ENCODE results near the gene G6PC3.

Gene G6PC3

DNA sequence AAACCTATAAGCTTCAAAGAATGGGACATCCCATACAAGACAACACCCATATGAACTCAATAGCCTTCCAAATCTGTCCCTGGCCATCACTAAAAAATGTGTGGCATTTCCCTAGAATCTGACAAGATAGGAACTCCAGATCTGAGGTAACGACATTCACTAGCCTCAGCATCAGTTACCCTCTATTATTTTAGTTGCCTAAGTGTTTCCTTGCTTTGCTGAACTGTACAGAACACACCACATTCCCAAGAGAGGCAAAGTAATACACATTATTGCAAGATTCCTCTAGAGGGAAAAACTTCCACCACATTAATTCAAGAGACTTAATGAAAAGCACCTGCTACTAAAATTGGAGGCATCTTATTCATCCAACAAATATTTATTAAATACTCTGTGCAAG, 9.1 kb upstream of the G6PC3 start:
- no peak for DNase-seq (ENCODE audit: low spot score)

DNA sequence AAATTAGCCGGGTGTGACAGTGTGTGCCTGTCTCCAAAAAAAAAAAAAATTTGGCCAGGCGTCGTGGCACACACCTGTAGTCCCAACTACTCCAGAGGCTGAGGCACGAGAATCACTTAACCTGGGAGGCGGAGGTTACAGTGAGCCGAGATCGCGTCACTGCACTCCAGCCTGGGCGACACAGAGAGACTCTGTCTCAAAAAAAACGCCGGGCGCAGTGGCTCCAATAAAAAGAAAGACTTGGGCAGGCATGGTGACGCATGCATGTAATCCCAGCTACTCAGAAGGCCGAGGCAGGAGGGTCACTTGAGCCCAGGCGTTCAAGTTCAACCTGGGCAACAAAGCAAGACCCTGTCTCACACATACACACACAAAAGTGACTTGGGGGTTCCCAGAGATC, 7.7 kb upstream of the G6PC3 start:
- no peak for DNase-seq (ENCODE audit: low spot score)

GRCh38 chr17:44063704-44064639, 6.6 kb upstream of the G6PC3 start:
- DNase-seq (ENCODE audit: low spot score) = no peak

- peak; percentile 22 for DNase-seq (ENCODE audit: low spot score)
These were observed 4.8 kb upstream of the G6PC3 start for GRCh38 chr17:44065668-44066203.

DNA sequence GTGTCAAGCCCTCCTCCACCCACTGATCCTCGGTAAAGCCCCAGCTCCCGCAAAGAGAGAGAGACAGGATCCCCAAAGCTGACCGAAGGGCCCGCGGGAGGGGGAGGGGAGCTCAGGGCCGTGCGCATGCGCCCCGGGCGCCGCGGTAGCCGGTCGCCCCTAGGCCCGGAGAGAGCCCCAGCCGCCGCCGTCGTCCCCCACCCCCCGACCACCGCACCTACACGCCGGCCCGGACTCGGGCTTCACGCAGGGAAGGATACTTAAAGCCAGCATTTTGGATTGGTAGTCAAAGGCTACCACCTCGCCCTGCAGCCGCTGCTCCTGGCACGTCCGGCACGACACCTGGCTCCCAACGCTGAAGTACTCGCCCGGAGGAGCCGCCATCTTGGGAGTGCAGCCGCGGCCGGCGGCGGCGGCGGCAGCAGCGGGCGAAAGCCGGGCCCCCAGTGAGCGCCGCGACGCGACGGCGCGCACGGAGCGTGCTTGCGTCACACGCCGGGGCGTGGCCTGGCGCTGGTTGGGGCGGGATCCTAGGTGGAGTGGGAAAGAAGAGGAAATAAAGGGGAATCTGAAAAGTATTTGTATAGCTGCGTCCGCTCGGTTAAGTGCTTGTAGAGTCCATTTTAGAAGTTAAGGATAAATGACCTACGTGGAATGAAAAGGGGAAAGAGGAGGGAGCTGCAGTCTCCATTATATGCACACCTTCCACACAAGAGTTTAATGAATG, 4.2 kb upstream of the G6PC3 start, which contains the start of gene LSM12:
TSS of gene LSM12 (minus strand) at position 468 of the 727 bp plus-strand sequence. CDS start at position 384, 84 bp downstream.
- peak; percentile 94 for DNase-seq (ENCODE audit: low spot score)

GRCh38 chr17:44067545-44067940, 3.0 kb upstream of the G6PC3 start:
- no peak for DNase-seq (ENCODE audit: low spot score)

- DNase-seq (ENCODE audit: low spot score) = peak; percentile 13
These were observed 521 bp upstream of the G6PC3 start for GRCh38 chr17:44069974-44070454.

DNA sequence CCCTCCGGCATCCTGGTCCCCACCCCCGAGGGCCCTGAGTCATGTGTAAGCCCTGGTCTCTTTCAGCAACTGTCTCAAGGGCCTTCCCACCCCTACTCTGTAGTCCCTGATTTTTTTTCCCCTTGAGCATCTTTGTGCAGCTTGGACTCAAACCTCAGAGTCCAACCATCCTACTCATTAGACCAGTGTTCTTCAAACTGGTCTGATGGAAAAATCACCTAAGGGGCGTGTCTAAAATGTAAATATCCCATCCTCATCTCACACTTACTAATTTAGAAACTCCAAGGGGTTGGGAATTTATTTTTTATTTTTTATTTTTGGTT, 624 bp downstream of the G6PC3 start:
- no peak for DNase-seq (ENCODE audit: low spot score)

GRCh38 chr17:44071772-44072171, 1.2 kb downstream of the G6PC3 start:
- peak; percentile 23 for DNase-seq (ENCODE audit: low spot score)

- no peak for DNase-seq (ENCODE audit: low spot score)
These were observed 3.8 kb downstream of the G6PC3 start for GRCh38 chr17:44074231-44074910.

DNA sequence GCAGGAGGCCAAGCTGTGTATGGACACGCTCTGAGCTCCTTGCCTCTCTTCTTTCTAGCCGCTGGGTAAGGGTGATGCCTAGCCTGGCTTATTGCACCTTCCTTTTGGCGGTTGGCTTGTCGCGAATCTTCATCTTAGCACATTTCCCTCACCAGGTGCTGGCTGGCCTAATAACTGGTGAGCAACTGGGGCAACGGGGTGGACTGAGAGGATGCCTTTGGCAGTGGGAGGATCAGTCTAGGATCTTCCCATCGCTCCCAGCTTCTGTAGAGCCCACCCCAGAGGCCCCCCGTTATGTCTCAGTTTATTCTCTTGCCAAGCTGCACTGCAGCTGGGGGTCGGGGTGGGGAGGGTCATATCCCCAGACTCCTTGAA, 4.4 kb downstream of the G6PC3 start:
- no peak for DNase-seq (ENCODE audit: low spot score)

- DNase-seq (ENCODE audit: low spot score) = no peak
These were observed 5.2 kb downstream of the G6PC3 start for GRCh38 chr17:44075598-44076293.

DNA sequence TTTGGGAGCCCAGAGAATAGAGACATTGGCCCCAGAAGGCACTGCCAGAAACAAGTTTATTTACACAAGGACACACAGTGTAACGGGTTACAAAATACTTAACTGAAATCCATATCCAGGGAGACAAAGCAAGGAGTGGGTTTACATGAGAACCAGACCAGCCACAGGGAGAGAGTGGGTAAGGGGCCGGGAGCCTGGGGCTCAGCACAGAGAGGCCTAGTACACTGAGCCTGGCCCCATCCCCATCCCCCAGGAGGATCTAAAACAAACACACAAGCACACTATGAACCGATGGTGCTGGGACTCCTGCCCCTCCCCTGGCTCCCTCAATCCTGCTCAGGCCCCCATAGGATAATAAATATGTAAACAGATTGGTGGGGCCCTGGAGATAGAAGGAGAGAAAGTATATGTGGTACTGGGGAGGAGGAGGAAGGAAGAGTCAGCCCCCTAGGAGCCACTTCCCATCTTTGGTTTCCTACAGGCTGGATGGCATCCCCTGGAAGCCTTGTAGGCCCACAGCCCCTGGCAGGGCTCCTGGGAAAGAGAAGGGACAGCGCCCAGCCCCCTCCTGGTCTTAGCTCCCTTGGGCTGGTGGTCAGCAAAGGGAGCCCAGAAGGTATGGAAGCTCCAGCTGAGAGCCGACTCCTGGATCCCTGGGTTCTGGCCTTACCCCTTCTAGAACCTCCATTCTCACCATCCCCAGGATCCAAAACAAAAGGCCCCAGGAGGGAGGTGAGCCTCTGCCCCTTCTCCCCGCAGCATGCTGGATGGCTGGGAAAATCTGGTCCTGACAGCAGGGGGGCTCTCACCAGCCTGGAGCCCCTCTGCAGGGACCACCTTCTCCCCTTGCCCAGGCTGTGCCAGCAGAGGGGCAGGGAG, 6.4 kb downstream of the G6PC3 start:
- DNase-seq (ENCODE audit: low spot score) = no peak

GRCh38 chr17:44077595-44077909, 7.0 kb downstream of the G6PC3 start:
- DNase-seq (ENCODE audit: low spot score) = no peak

DNA sequence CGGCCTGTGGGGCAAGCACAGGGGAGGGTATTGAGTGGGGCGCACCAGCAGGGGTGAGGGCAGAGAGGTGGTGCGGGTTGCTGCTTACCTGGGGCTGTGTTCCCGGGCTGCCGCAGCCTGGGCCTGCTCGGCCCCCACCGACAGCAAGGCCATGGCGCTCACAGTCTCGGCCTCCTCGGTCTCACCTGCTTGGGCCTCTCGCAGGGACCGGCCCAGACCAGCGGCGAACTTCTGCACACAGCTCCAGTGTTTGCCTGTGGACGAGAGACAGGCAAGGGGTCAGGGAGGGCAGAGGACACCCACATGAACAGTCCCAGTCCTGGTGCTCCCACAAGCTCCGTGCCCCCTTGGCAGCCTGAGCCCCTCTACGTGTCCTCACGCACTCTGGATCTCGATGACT, 7.9 kb downstream of the G6PC3 start:
- DNase-seq (ENCODE audit: low spot score) = no peak

GRCh38 chr17:44079877-44080821, 9.6 kb downstream of the G6PC3 start:
- no peak for DNase-seq (ENCODE audit: low spot score)

GRCh38 chr17:44081681-44082080, 11.1 kb downstream of the G6PC3 start:
- no peak for DNase-seq (ENCODE audit: low spot score)

- DNase-seq (ENCODE audit: low spot score) = no peak
These were observed 11.9 kb downstream of the G6PC3 start for GRCh38 chr17:44082256-44082927.

- DNase-seq (ENCODE audit: low spot score) = peak; percentile 62
These were observed 12.8 kb downstream of the G6PC3 start for GRCh38 chr17:44083250-44083849.

Measured in kidney tubule cell (primary cell).